ENCODE results near the gene HAVCR2. TPM values are rescaled to one million over a fixed set of nuclear protein-coding genes. Genes with fewer than 3 reads are reported as not detected.

The HAVCR2 gene
- total and polyA plus RNA-seq, 2 experiments from 2014 or later: 0.49 TPM; not detected in 1

DNA sequence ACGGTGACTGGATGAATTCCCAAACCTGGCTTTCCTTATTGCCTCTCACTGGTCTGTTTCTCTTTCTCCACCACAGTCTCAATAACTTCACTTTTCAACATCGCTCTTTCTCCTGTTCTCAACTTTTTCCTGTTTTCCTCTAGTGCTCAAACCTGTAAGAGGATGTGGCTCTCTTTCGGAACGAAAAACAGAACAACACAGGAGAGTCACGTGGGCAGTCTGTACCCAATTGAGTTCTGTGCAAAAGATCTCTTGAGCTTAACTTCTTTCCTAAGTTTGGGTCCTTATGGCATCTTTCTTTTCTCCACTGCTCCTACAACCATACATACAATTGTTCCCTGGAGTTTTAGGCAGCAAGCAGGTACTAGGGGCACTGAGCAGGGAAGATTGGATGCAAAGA is 58.8 kb downstream of the HAVCR2 start (continued):
- TF ChIP-seq REST (IDR thresholded peaks at IDR 0.05; ENCODE audit: unreplicated experiment) (no peak), CREB1 (CRISPR knock-in tag; IDR thresholded peaks at IDR 0.05; ENCODE audit: low read depth) (no peak), EZH2phosphoT487 (IDR thresholded peaks at IDR 0.05; ENCODE audit: unreplicated experiment) (no peak)

DNA sequence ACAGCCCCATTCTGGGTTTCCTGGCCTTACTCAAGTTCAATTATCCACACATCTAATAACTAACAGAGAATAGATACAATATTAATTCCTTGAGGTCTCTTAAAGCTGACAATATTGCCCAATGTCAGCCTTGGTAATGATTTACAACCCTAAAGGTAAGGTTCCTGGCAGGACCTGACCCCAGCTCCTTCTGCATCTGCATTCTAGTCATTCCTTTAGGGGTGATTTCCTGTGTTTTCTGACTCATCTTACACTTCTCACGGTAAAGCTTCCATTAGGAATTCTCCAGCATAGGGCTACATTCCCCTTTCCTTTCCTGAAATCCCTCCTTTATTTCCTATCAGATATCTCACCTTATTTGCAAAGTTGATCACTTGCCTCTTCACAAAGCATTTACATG is 59.2 kb downstream of the HAVCR2 start:
- Mint-ChIP-seq H3K36me3 (ENCODE audit: low read depth) (0 out of 3 replicates have a peak, but pooled peaks cover 4% of the 10 kb centered on the region), H3K27ac (peak overlapping the region; percentile 23; the same call in 1 of the 2 replicates), H3K27me3 (ENCODE audit: insufficient read depth, low read depth, poor library complexity) (peaks cover 4% of the 10 kb centered on the region), H3K9me3 (no peaks in the 10 kb centered on the region), H3K4me1 (peaks cover 15% of the 10 kb centered on the region), H3K4me3 (no peak overlapping the region)
- H3K36me3 ChIP-seq (ENCODE audit: insufficient read depth): no peaks in the 10 kb centered on the region
- H3K79me2 ChIP-seq (replicated peaks; ENCODE audit: insufficient read depth): no peaks in the 10 kb centered on the region
- H3K27ac ChIP-seq (ENCODE audit: low read depth): no peak overlapping the region
- ATAC-seq (no peak; the same call in 2 of the 3 replicates), DNase-seq (ENCODE audit: low spot score) (peak; percentile 54)
- no peaks in the 10 kb centered on the region for H4K20me1 ChIP-seq (replicated peaks; ENCODE audit: insufficient read depth)
- no peak overlapping the region for H2AFZ ChIP-seq
- H3F3A ChIP-seq (replicated peaks; ENCODE audit: low read depth): no peaks in the 10 kb centered on the region
- peaks cover 6% of the 10 kb centered on the region; the same call in 1 of the 2 replicates for H3K4me1 ChIP-seq (ENCODE audit: insufficient read depth)
- H3K9me2 ChIP-seq (ENCODE audit: insufficient read depth): peaks cover 12% of the 10 kb centered on the region; the same call in 1 of the 2 replicates
- no peak overlapping the region for H3K4me3 ChIP-seq
- H3K4me2 ChIP-seq: no peak overlapping the region
- H3K27me3 ChIP-seq (ENCODE audit: insufficient read depth): no peaks in the 10 kb centered on the region
- TF ChIP-seq POLR2AphosphoS5 (IDR thresholded peaks at IDR 0.05; ENCODE audit: low read depth): no peak
- TF ChIP-seq JUNB (IDR thresholded peaks at IDR 0.05; ENCODE audit: unreplicated experiment): no peak
- TF ChIP-seq REST (IDR thresholded peaks at IDR 0.05; ENCODE audit: unreplicated experiment): no peak
- TF ChIP-seq, protein P1, sequence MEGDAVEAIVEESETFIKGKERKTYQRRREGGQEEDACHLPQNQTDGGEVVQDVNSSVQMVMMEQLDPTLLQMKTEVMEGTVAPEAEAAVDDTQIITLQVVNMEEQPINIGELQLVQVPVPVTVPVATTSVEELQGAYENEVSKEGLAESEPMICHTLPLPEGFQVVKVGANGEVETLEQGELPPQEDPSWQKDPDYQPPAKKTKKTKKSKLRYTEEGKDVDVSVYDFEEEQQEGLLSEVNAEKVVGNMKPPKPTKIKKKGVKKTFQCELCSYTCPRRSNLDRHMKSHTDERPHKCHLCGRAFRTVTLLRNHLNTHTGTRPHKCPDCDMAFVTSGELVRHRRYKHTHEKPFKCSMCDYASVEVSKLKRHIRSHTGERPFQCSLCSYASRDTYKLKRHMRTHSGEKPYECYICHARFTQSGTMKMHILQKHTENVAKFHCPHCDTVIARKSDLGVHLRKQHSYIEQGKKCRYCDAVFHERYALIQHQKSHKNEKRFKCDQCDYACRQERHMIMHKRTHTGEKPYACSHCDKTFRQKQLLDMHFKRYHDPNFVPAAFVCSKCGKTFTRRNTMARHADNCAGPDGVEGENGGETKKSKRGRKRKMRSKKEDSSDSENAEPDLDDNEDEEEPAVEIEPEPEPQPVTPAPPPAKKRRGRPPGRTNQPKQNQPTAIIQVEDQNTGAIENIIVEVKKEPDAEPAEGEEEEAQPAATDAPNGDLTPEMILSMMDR (conservative IDR thresholded peaks at IDR 0.05; ENCODE audit: low read depth in 2 of 2): no peak
- no peak for TF ChIP-seq ETS1 (IDR thresholded peaks at IDR 0.05)
- TF ChIP-seq ZNF114 (CRISPR knock-in tag; IDR thresholded peaks at IDR 0.05): no peak

Measured in GM23338 (cell line).